Activated CD4-positive, alpha-beta T cell treated with anti-CD3 and anti-CD28 coated beads, Interleukin-2, amount 50 U/mL, for 48 hours (primary cell): ENCODE results near the gene GIPC3.
A peak's percentile ranks its signal among the peaks of the same experiment; 100 is the strongest.

ENCODE experiments used
- DNase-seq, 2 experiments: peaks; one replicate each; pipeline ENCODE4 v3.0.0-alpha.2; 2020

GIPC3 gene

GRCh38 chr19:3605361-3605760 lies 20.1 kb downstream of the GIPC3 start:
- DNase-seq, result no peak

GRCh38 chr19:3605770-3606169 lies 20.5 kb downstream of the GIPC3 start:
- DNase-seq, result no peak

DNA sequence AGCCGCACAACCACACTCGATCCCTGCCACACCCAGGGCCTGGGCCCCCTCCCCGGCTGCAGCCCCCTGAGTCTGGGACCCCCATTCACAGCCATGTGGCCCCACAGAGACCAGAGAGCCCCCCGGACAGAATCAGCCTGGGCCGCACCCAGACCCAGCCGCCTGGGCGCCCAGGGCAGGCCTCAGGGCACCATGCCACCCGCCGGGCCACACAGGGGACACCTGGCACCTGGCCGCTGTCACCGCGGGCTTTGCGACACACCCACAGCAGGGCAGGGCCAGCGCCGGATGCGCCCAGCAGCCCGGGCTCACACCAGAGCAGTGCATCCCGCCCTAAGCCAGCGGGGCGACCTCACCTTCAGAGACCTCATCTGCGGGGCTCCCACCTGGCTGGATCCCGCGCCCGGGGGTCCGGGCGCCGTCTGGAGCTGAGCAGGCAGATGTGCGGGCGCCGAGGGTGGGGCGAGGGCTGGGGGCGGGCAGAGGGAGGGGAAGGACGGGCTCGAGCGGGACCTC lies 21.0 kb downstream of the GIPC3 start:
- peak in 1 of 2 experiments; percentile 29 for DNase-seq

DNA sequence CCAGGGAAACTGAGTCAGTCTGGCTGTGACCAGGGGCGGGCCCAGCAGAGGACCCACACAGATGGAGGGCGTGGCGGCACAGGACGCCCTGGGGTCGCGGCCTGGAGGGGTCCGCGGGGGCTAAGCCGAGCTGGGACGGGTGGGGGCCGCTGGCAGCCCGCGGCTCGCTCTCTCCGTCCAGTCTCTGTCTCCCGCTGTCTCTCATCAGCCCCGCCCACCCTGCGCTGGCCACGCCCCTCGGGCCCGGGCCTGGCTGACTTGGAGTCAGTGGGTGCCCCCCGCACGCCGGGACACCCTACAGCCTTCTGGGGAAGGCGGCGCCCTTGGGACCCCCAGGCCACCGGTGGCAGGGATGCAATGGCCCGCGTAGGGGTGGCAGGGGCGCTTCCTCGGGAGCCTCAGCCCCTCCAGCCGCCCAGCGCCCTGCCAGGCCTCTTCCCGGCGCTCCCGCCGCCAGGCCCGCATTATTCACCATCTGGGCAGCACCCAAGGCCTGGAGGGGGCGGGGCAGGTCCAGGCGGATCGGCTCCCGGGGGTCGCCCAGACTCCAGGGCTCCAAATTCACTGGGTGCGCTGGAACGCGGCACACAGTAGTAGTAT lies 21.5 kb downstream of the GIPC3 start, which contains the start of gene TBXA2R:
TSS of gene TBXA2R (minus strand) at position 186 of the 600 bp plus-strand sequence. CDS start 6,241 bp downstream, outside the sequence.
- peak; percentile 72 to 75 for DNase-seq

- DNase-seq, result no peak
These were observed 22.2 kb downstream of the GIPC3 start for GRCh38 chr19:3607303-3608078.

DNA sequence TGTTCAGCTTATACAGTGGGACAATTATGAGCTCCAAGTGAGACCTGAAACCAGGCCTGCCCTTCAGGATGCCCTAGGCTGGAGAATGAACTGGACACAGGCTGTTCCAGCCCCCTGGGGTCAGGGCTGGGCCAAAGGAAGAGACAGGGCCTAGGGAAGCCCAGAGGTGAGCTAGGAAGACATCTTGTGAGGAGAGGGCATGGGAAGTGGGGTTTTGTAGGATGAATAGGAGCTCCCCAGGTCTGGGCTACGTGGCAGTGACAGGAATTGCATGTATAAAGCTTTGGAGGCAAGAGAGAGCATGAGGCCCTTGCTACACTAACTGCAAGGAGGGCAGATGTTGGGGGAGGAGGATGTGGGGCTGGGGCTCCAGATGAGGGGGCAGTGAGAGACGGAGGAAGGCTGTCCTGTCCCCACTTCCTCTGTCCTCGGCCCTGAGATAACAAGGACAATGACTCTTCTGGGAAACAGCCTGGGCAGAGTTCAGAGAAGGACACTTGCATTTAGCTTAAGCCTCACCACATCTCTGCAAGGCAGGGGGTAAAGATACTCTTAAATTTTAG lies 22.9 kb downstream of the GIPC3 start:
- DNase-seq, result no peak

- no peak for DNase-seq
These were observed 23.6 kb downstream of the GIPC3 start for GRCh38 chr19:3608750-3609322.

- no peak for DNase-seq
These were observed 24.8 kb downstream of the GIPC3 start for GRCh38 chr19:3609779-3610719.

GRCh38 chr19:3610745-3611717 lies 25.8 kb downstream of the GIPC3 start:
- no peak for DNase-seq

GRCh38 chr19:3611841-3612240 lies 26.6 kb downstream of the GIPC3 start:
- no peak for DNase-seq

DNA sequence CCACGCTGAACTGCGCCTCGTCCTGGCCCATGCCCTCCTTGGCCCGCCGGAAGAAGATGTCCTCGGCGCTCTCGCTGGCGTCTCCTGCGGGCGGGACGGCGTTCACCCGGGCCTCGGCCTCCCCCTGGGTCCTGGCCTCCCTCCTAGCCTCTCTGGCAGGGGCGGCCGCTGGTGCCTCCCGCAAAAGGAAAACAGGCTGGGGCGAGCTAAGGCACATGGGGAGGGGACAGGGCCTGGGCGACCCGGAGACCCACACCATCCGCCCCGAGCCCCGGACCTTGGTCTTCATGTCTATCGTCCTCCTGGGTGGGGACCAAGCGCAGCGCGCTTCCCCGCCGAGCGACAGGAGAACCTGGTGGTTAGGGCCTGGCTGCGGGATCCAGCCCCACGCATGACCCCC lies 27.1 kb downstream of the GIPC3 start:
- DNase-seq, result no peak

DNA sequence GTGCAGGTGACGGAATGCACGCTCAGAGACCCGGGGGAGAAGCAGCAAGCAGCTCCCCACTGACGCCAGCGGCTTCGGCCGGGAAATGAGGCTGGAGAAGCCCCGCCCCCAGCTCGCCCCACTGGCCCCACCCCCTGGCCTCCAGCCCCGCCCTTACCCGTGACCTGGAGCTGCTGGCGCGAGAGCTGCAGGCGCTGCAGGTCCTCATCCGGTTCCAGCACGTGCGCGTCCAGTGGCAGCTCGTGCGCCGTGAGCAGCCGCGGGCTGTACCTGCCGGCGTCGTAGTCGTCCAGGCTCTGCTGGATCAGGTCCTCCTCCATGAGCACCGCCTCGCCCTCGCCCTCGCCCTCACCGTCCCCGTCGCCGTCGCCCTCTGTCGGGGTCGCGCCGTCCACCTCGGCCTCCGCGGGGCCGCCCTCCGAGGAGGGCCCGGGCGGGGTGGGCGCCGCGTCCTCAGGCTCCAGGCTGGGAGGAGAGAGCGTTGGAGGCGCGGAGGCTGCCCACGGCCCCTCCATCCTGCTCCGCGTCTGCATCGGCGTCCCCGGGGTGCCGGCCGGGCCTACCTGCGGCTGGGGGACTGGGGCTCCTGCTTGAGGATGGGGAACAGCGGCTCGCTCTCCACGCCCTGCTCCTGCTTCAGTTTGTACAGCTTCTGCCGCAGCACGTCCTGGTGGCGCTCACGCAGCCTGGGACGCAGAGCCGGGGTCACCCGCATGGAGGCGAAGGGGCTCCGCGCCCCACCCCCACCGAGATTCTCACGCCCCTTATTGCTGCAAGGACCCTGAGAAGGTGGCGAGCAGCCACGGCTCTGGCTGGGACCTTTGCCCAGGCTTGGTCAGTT lies 27.8 kb downstream of the GIPC3 start:
- DNase-seq, result no peak

GRCh38 chr19:3613818-3614661 lies 28.8 kb downstream of the GIPC3 start:
- no peak for DNase-seq

DNA sequence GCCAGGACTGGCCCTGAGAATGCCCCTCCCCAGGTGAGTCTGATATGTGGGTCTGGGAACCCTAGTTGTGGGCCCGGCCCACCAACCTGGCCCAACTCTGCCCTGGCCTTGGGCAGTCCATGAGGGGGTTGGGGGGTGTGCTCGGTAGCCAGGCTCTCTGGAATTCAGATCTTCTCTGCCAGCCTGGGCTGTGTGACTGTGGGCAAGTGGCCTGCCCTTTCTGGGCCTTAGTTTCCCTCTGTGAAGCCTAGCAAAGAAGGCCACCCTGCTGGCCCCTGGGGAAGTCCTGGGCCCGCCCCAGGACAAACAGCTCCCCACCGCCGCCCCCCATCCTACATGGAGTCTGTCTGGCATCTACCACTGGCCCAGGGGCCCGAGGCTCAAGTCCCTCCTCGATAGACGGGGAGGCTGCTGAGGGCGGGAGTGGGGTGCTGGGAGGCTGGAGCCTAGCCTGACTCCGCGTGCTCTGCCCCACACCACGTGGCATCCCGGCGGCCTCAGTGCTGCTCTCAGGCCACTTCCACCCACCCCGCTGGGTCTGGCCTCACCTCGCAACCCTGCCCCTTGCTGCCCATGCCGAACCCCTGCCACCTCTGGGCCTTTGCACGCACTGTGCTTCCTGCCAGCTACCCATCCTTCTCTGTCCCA lies 29.7 kb downstream of the GIPC3 start:
- no peak for DNase-seq

GRCh38 chr19:3615524-3616135 lies 30.4 kb downstream of the GIPC3 start:
- DNase-seq, result no peak

DNA sequence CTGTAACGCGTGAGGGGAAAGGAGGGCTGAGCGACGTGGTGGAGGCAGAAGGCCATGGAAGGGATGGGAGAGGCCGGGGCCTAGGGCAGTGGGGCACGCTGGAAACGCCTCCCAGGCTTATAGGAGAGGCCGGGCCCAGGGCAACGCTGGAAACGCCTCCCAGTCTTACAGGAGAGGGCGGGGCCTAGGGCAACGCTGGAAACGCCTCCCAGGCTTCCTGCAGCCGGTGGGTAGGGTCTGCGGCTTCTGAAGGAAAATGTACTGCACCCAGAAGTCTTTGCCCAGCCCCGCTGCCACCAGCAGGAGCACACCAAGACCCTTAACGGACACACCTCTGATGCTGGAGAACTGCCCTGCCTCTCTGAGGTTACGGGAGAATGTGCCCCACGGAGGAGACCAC lies 32.2 kb downstream of the GIPC3 start:
- DNase-seq, result no peak

- DNase-seq, result peak; percentile 66 to 68
These were observed 33.0 kb downstream of the GIPC3 start for GRCh38 chr19:3618144-3618810.
